Naive thymus-derived CD4-positive, alpha-beta T cell (primary cell): ENCODE measurements around the gene MS4A10. TPM values are rescaled to one million over a fixed set of nuclear protein-coding genes. Genes with fewer than 3 reads are reported as not detected.
A peak's percentile ranks its signal among the peaks of the same experiment; 100 is the strongest.

Experiments used
- ATAC-seq: fragments of 150-1000 bp; cut with Tn5 transposase; 2 replicates; pipeline ENCODE4 v1.10.0; 2021; ENCODE audit warnings: mild to moderate bottlenecking, moderate library complexity
- CTCF ChIA-PET: fragments of 350-600 bp; sonication (Branson Sonifier 250); formaldehyde crosslinking; loops from one replicate; lab custom pipeline; 2021; ENCODE audit warnings: antibody characterized with exemption; lab: Charles Lee
- POLR2A ChIA-PET: fragments of 350-600 bp; sonication (Branson Sonifier 250); formaldehyde crosslinking; loops from one replicate; lab custom pipeline; 2021; ENCODE audit warnings: antibody characterized with exemption, inconsistent platforms; lab: Charles Lee
- DNase-seq, 9 donors: peaks; one replicate each; pipeline versions ENCODE4 v3.0.0 to v3.0.0-alpha.2; 2020 to 2022; ENCODE audit warnings: mixed read lengths in 1 of 9
- H3K27ac ChIP-seq: one replicate; pipeline ENCODE4 v1.7.0; 2013; ENCODE audit warnings: mild to moderate bottlenecking, low read depth, low read length, moderate library complexity
- H3K27me3 ChIP-seq, 2 donors: one replicate each; pipeline ENCODE4 v1.7.0; 2013; ENCODE audit warnings: low read length in 2 of 2, mild to moderate bottlenecking in 2 of 2, moderate library complexity in 2 of 2; ENCODE audit not compliant: control insufficient read depth in 2 of 2, insufficient read depth in 2 of 2
- H3K36me3 ChIP-seq, 3 experiments: 1 replicate in 2 of 3; 2 replicates in 1 of 3; pipeline ENCODE4 v1.7.0; 2013; ENCODE audit warnings: low read length in 3 of 3, mild to moderate bottlenecking in 3 of 3, moderate library complexity in 1 of 3; ENCODE audit not compliant: insufficient read depth in 3 of 3, control insufficient read depth in 2 of 3
- H3K4me1 ChIP-seq, 2 donors: one replicate each; pipeline ENCODE4 v1.7.0; 2013; ENCODE audit warnings: low read length in 2 of 2, mild to moderate bottlenecking in 2 of 2, moderate library complexity in 1 of 2; ENCODE audit not compliant: control insufficient read depth in 2 of 2, insufficient read depth in 2 of 2
- H3K4me3 ChIP-seq: 2 replicates; pipeline ENCODE4 v1.7.0; 2013; ENCODE audit warnings: mild to moderate bottlenecking, low read length
- H3K9me3 ChIP-seq, 3 experiments: 1 replicate in 2 of 3; 2 replicates in 1 of 3; pipeline ENCODE4 v1.7.0; 2013; ENCODE audit warnings: low read length in 3 of 3; ENCODE audit not compliant: control insufficient read depth in 2 of 3
- H3K27ac Mint-ChIP-seq, 9 donors: one replicate each; pipeline ENCODE4 v1.8.0; 2020 to 2022; ENCODE audit warnings: mixed read lengths in 9 of 9, mild to moderate bottlenecking in 8 of 9, moderate library complexity in 5 of 9, inconsistent platforms in 2 of 9
- H3K27me3 Mint-ChIP-seq, 5 donors: one replicate each; pipeline ENCODE4 v1.8.0; 2021 to 2022; ENCODE audit warnings: mixed read lengths in 5 of 5, mild to moderate bottlenecking in 1 of 5
- H3K36me3 Mint-ChIP-seq, 5 donors: one replicate each; pipeline ENCODE4 v1.8.0; 2020 to 2022; ENCODE audit warnings: mixed read lengths in 5 of 5, mild to moderate bottlenecking in 3 of 5, inconsistent platforms in 1 of 5
- H3K4me1 Mint-ChIP-seq, 7 donors: one replicate each; pipeline ENCODE4 v1.8.0; 2020 to 2022; ENCODE audit warnings: mixed read lengths in 7 of 7, mild to moderate bottlenecking in 3 of 7, inconsistent platforms in 1 of 7
- H3K4me3 Mint-ChIP-seq, 10 donors: one replicate each; pipeline ENCODE4 v1.8.0; 2020 to 2022; ENCODE audit warnings: mild to moderate bottlenecking in 10 of 10, mixed read lengths in 10 of 10, moderate library complexity in 6 of 10, inconsistent platforms in 2 of 10
- H3K9me3 Mint-ChIP-seq, 11 donors: one replicate each; pipeline ENCODE4 v1.8.0; 2020 to 2022; ENCODE audit warnings: mixed read lengths in 11 of 11, mild to moderate bottlenecking in 4 of 11, inconsistent platforms in 1 of 11, moderate library complexity in 1 of 11
- intact Hi-C, 2 donors: fragments of 100-400 bp; cut with micrococcal nuclease; formaldehyde crosslinking; loops; one replicate each; pipeline ENCODE4 v1.15.1; 2023
- polyA plus RNA-seq, 2 donors: library from polyadenylated mRNA; unstranded; fragments of 300-500 nt; fragmentation: Illumina TruSeq; gene quantifications; one replicate each; pipeline ENCODE4 v1.2.3, GENCODE V29; 2021
- total RNA-seq, 6 experiments: library from RNA in 5 of 6; stranded (reverse) in 5 of 6; gene quantifications; 1 replicate in 5 of 6; 2 replicates in 1 of 6; pipeline ENCODE4 v1.2.3 and lab custom pipeline; 2021 to 2026

MS4A10 gene
- total and polyA plus RNA-seq, 7 experiments from 2014 or later, result not detected

DNA sequence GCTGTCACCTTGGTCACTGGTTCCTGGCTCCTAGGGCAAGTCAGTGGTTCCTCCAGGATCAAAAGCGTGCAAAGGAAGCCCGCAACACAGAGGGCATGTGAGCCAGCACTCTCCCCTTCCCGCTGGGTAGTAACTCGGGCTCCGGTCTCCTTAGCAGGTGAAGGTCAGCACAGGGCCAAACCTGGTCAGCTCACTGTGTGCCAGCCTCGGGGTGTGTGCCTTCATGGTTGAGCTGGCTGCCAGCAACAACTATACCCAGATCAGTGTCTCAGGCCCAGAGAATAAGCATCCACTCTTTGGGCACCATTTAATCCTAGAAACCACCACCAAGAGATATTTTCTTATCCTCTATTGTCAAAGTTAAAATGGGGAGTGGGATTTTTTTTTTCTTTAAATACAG, 40.7 kb downstream of the MS4A10 start:
- Mint-ChIP-seq H3K9me3 (no peaks in the 10 kb centered on the region), H3K27me3 (peaks cover 0 to 6% (median 0%) of the 10 kb centered on the region in 5 donors), H3K27ac (no peak overlapping the region), H3K36me3 (no peaks in the 10 kb centered on the region), H3K4me3 (no peak overlapping the region), H3K4me1 (peaks cover 0 to 3% (median 0%) of the 10 kb centered on the region in 7 donors)
- no peak for DNase-seq
- Histone ChIP-seq H3K36me3 (no peaks in the 10 kb centered on the region), H3K4me1 (no peaks in the 10 kb centered on the region), H3K9me3 (no peaks in the 10 kb centered on the region), H3K4me3 (no peak overlapping the region), H3K27ac (no peak overlapping the region), H3K27me3 (no peaks in the 10 kb centered on the region)
- intact Hi-C loops, result no loop called here
- ATAC-seq, result no peak
- POLR2A ChIA-PET, result no interaction called here
- CTCF ChIA-PET, result interaction anchor here (8.1 kb wide), 1 partner anchor 362 kb away, joined by 60 read pairs; no protein-coding TSS in a partner anchor

DNA sequence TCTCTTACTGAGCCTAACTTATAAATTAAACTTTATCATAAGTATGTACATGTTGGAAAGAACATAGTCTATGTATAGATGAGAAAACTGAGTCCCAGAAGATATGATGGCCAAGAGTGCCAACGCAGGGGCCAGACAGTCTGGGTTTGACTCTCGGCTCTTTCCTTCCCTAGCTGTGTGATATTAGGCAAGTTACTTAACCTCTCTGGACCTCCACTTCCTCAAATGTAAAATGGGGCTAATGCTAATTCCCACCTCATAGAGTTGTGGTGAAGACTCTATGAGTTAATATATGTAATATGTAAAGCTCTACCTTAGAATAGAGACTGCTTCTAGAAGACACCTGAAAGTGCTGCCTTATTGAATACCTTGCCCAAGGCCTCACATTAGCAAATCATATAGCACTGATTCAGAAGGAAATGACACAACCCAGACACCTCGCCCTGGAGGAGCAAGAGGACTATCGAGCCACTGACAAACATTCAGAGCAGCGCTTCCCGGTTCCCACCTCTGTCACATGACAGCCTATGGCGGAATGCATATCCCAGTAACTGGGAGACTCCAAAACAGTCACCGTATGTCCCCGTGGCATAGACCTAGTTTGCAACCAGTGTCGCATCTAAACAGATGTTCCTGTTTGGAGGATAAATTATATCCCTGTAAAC, 45.5 kb downstream of the MS4A10 start:
- H3K4me1 Mint-ChIP-seq, result peaks cover 0 to 9% (median 0%) of the 10 kb centered on the region in 7 donors
- POLR2A ChIA-PET, result interaction anchor here (1.0 kb wide), 1 partner anchor 253 kb away, joined by 3 read pairs; no protein-coding TSS in a partner anchor
- H3K4me1 ChIP-seq, result no peaks in the 10 kb centered on the region
- H3K36me3 ChIP-seq, result no peaks in the 10 kb centered on the region
- peak overlapping the region in 4 of 10 donors; percentile 27 to 77 (median 74) for H3K4me3 Mint-ChIP-seq
- H3K27me3 Mint-ChIP-seq, result peaks cover 0 to 15% (median 4%) of the 10 kb centered on the region in 5 donors
- H3K27ac Mint-ChIP-seq, result peak overlapping the region in 3 of 9 donors; percentile 32 to 81 (median 78)
- no peaks in the 10 kb centered on the region for H3K9me3 ChIP-seq
- H3K27me3 ChIP-seq, result no peaks in the 10 kb centered on the region
- no peak overlapping the region for H3K4me3 ChIP-seq
- intact Hi-C loops, result loop anchor here (1.0 to 5.0 kb wide), 12 partner anchors 12 to 686 kb away; partner anchors contain the start of genes CCDC86 (in 1 of the 2), TMEM216 (in 1 of the 2) and VWCE (in 1 of the 2)
- DNase-seq (no peak), ATAC-seq (no peak)
- CTCF ChIA-PET, result interaction anchor here (0.6 to 8.1 kb wide), 17 partner anchors 10 to 555 kb away, joined by 3 to 60 read pairs (median 4); partner anchors contain the start of gene PRPF19
- no peaks in the 10 kb centered on the region for H3K36me3 Mint-ChIP-seq
- no peak overlapping the region for H3K27ac ChIP-seq
- H3K9me3 Mint-ChIP-seq, result no peaks in the 10 kb centered on the region

DNA sequence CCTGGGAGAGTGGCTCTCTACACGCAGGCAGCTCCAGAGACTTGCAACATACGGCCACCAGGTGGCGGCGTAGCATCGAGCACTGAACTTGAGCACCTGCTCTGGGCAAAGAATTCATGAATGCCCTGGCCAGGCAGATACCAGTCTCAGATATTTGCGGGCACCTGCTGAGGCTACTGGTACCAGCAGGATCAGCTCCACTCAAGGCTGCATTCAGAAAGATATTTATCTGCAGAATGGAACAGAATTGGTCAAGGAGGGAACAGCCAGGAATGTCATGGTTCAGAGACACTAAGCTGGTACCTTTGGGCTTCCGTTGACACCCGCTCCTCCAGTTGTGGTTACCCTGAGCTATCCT, 46.0 kb downstream of the MS4A10 start:
- Mint-ChIP-seq H3K27me3 (peaks cover 0 to 15% (median 4%) of the 10 kb centered on the region in 5 donors), H3K4me3 (peak overlapping the region in 4 of 10 donors; percentile 27 to 77 (median 74)), H3K9me3 (no peaks in the 10 kb centered on the region), H3K36me3 (no peaks in the 10 kb centered on the region), H3K4me1 (peaks cover 0 to 10% (median 0%) of the 10 kb centered on the region in 7 donors), H3K27ac (peak overlapping the region in 3 of 9 donors; percentile 32 to 81 (median 40))
- intact Hi-C loops, result loop anchor here (1.0 to 5.0 kb wide), 12 partner anchors 11 to 686 kb away; partner anchors contain the start of genes CCDC86 (in 1 of the 2), TMEM216 (in 1 of the 2) and VWCE (in 1 of the 2)
- ATAC-seq (peak; percentile 89), DNase-seq (peak; percentile 60 to 82 (median 72))
- Histone ChIP-seq H3K9me3 (no peaks in the 10 kb centered on the region), H3K36me3 (no peaks in the 10 kb centered on the region), H3K27me3 (no peaks in the 10 kb centered on the region), H3K4me3 (no peak overlapping the region), H3K27ac (no peak overlapping the region), H3K4me1 (no peaks in the 10 kb centered on the region)
- ChIA-PET CTCF (interaction anchor here (0.6 to 8.1 kb wide), 18 partner anchors 10 to 555 kb away, joined by 3 to 60 read pairs (median 4); partner anchors contain the start of gene PRPF19), POLR2A (interaction anchor here (1.0 kb wide), 1 partner anchor 253 kb away, joined by 3 read pairs; no protein-coding TSS in a partner anchor)

DNA sequence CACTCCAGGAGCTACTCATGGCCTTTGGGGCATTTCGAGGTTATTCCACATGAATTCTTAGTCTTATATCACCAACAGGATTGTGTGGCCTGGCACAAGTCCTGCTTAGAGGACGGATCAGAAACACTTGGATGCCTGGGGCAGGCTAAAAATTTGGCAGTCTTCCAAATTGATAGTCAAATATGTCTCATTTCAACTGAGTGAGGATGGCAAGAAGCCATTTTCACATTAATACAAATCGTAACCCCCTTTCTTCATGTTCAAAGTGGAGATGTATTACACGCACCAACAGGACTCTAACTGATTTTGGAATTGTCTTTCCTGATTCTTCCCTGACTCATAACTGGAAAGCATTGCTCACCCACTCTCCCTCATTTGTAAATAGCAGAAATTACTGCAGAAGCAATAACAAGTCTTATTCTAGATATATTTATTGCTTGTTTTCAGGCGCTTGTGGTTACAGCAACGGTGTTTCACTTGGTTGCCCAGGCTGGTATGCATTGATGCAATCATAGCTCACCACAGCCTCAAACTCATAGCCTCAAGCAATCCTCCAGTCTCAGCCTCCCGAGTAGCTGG, 46.5 kb downstream of the MS4A10 start:
- CTCF ChIA-PET, result interaction anchor here (0.6 to 8.1 kb wide), 18 partner anchors 9 to 554 kb away, joined by 3 to 60 read pairs (median 4); partner anchors contain the start of gene PRPF19
- no peaks in the 10 kb centered on the region for H3K27me3 ChIP-seq
- ATAC-seq (no peak), DNase-seq (no peak)
- intact Hi-C loops, result loop anchor here (1.0 to 5.0 kb wide), 12 partner anchors 11 to 685 kb away; partner anchors contain the start of genes CCDC86 (in 1 of the 2), TMEM216 (in 1 of the 2) and VWCE (in 1 of the 2)
- no peaks in the 10 kb centered on the region for H3K4me1 ChIP-seq
- no peak overlapping the region for H3K27ac ChIP-seq
- H3K4me3 ChIP-seq, result no peak overlapping the region
- Mint-ChIP-seq H3K4me1 (peaks cover 0 to 10% (median 0%) of the 10 kb centered on the region in 7 donors), H3K27me3 (peaks cover 0 to 15% (median 4%) of the 10 kb centered on the region in 5 donors), H3K4me3 (no peak overlapping the region), H3K36me3 (no peaks in the 10 kb centered on the region), H3K9me3 (no peaks in the 10 kb centered on the region), H3K27ac (no peak overlapping the region)
- POLR2A ChIA-PET, result interaction anchor here (1.0 kb wide), 1 partner anchor 252 kb away, joined by 3 read pairs; no protein-coding TSS in a partner anchor
- H3K36me3 ChIP-seq, result no peaks in the 10 kb centered on the region
- no peaks in the 10 kb centered on the region for H3K9me3 ChIP-seq

DNA sequence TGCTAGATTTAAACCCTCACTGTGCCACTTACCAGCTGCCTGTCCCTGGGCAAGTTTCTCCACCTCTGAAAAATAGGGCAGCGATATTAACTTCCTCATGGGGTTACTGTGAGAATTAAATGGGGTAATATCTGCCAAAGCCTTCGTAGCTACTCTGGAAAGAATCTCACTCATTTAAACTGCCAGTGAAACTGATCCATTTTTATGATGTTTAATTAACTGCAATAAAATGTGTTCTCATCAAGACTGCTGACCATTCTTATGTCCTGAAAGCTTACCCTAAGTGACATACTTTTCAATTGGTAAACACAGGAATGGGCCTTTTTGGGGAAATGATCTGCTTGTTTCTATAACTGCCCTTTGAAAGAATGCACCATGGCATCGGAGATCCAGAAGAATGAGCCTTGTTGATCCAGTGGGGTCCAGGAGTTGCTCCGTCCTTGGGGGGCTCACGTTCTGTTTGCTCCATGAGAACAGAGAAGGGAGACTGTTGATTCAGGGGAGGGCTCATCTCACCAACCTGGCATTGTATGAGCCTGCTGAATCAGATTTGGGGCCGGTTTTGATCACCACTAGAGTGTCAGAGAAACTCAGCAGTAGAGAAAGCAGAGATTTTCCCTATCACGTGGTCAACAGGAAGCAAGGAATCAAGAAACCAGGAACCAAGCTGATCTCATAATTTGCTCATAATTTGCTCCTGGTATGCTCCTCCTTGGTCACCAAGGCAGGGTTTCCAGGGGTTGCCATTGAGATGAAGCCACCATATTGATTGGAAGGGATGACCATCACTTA, 49.8 kb downstream of the MS4A10 start:
- DNase-seq (no peak), ATAC-seq (no peak)
- CTCF ChIA-PET, result no interaction called here
- Histone ChIP-seq H3K27me3 (no peaks in the 10 kb centered on the region), H3K36me3 (no peaks in the 10 kb centered on the region), H3K4me1 (no peaks in the 10 kb centered on the region), H3K27ac (no peak overlapping the region), H3K4me3 (no peak overlapping the region), H3K9me3 (no peaks in the 10 kb centered on the region)
- no peaks in the 10 kb centered on the region for H3K36me3 Mint-ChIP-seq
- peaks cover 0 to 15% (median 0%) of the 10 kb centered on the region in 7 donors for H3K4me1 Mint-ChIP-seq
- H3K27ac Mint-ChIP-seq, result no peak overlapping the region
- intact Hi-C loops, result loop anchor here in 1 of 2 donors (5.0 kb wide), 1 partner anchor 292 kb away; no protein-coding TSS in a partner anchor
- H3K4me3 Mint-ChIP-seq, result no peak overlapping the region
- H3K27me3 Mint-ChIP-seq, result peaks cover 0 to 17% (median 4%) of the 10 kb centered on the region in 5 donors
- POLR2A ChIA-PET, result no interaction called here
- H3K9me3 Mint-ChIP-seq, result no peaks in the 10 kb centered on the region

DNA sequence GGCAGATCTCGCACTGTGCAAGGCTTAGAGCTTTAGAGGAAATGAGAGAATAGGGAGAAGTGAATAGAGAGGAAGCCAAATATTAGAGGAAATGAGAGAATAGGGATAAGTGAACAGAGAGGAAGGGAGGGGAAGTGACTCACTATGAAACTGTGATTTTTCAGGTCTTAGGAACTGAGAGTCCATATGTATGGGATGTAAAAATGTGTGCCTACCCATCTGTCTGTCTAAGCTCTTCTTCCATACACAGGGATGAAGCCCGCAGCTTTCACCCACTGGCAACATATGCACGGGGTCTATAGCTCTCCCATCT, 50.4 kb downstream of the MS4A10 start:
- H3K4me1 ChIP-seq, result no peaks in the 10 kb centered on the region
- no peak overlapping the region for H3K4me3 ChIP-seq
- Mint-ChIP-seq H3K27ac (peak overlapping the region in 1 of 9 donors; percentile 25), H3K36me3 (no peaks in the 10 kb centered on the region), H3K9me3 (no peaks in the 10 kb centered on the region), H3K4me3 (no peak overlapping the region), H3K4me1 (peaks cover 0 to 15% (median 0%) of the 10 kb centered on the region in 7 donors), H3K27me3 (peaks cover 0 to 17% (median 4%) of the 10 kb centered on the region in 5 donors)
- CTCF ChIA-PET, result no interaction called here
- H3K9me3 ChIP-seq, result no peaks in the 10 kb centered on the region
- ATAC-seq (peak; percentile 67), DNase-seq (no peak)
- no peaks in the 10 kb centered on the region for H3K27me3 ChIP-seq
- no peaks in the 10 kb centered on the region for H3K36me3 ChIP-seq
- no peak overlapping the region for H3K27ac ChIP-seq
- intact Hi-C loops, result no loop called here
- POLR2A ChIA-PET, result no interaction called here
